GM12865 (cell line): ENCODE results near the gene LEMD1.

Source experiments
- DNase-seq: peaks from one replicate; pipeline ENCODE4 v3.0.0; 2010; ENCODE audit warnings: low read depth
- H3K4me3 ChIP-seq: 2 replicates; pipeline ENCODE4 v1.5.1; 2011; ENCODE audit warnings: mild to moderate bottlenecking, low read depth, low read length, control low read depth
- TF ChIP-seq, protein P1 (sequence below): IDR thresholded peaks from 2 replicates; pipeline ENCODE4 v1.5.1; 2011; ENCODE audit warnings: low read length, control low read depth, low read depth, inconsistent platforms; ENCODE audit not compliant: insufficient read depth; ENCODE audit errors: missing control alignments

LEMD1 gene

DNA sequence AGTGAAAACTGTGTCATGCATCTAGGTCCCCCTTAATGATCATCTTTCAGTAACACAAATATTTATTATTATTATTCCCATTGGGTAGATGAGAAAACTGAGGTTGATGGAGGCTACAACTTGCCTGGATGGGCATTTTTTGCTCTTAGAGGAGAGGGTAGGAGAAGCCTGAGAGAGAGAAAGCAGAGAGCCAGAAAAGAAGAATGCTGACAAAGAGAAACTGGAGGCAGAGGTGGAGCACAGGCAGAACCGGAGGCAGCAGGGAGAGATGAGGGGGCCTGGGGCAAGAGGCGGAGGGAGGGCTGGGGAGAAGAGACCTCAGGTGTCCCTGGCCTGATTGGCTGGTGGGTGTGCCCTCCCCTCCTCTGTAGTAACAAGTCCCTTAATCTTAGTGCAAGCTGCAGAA, 29.9 kb upstream of the LEMD1 start:
- TF ChIP-seq, protein P1, sequence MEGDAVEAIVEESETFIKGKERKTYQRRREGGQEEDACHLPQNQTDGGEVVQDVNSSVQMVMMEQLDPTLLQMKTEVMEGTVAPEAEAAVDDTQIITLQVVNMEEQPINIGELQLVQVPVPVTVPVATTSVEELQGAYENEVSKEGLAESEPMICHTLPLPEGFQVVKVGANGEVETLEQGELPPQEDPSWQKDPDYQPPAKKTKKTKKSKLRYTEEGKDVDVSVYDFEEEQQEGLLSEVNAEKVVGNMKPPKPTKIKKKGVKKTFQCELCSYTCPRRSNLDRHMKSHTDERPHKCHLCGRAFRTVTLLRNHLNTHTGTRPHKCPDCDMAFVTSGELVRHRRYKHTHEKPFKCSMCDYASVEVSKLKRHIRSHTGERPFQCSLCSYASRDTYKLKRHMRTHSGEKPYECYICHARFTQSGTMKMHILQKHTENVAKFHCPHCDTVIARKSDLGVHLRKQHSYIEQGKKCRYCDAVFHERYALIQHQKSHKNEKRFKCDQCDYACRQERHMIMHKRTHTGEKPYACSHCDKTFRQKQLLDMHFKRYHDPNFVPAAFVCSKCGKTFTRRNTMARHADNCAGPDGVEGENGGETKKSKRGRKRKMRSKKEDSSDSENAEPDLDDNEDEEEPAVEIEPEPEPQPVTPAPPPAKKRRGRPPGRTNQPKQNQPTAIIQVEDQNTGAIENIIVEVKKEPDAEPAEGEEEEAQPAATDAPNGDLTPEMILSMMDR: no peak
- no peak for DNase-seq
- H3K4me3 ChIP-seq: no peak overlapping the region

DNA sequence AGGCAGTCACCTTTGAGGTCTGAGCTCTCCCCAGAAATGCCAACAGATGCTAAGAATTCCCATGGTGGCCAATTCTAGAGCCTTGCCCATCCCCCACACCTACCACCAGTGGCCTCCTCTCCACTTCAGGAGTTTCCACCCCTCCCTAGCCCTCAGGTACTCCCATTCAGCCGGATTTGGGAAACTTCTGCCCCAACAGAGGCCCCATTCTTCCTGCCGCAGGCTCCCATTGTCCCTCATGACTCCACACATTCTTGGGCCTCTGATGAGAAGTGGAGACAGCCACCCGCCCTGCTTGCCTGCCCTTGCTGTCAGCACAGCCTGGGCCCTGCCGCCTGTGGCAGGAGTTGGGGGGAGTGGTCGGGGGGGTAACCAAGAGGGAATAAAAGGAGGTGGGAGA, 29.3 kb upstream of the LEMD1 start:
- H3K4me3 ChIP-seq: no peak overlapping the region
- TF ChIP-seq, protein P1: no peak
- DNase-seq: no peak

- DNase-seq: no peak
- TF ChIP-seq, protein P1: no peak
- no peak overlapping the region for H3K4me3 ChIP-seq
Observed at GRCh38 chr1:205450448-205450847, 28.6 kb upstream of the LEMD1 start.

DNA sequence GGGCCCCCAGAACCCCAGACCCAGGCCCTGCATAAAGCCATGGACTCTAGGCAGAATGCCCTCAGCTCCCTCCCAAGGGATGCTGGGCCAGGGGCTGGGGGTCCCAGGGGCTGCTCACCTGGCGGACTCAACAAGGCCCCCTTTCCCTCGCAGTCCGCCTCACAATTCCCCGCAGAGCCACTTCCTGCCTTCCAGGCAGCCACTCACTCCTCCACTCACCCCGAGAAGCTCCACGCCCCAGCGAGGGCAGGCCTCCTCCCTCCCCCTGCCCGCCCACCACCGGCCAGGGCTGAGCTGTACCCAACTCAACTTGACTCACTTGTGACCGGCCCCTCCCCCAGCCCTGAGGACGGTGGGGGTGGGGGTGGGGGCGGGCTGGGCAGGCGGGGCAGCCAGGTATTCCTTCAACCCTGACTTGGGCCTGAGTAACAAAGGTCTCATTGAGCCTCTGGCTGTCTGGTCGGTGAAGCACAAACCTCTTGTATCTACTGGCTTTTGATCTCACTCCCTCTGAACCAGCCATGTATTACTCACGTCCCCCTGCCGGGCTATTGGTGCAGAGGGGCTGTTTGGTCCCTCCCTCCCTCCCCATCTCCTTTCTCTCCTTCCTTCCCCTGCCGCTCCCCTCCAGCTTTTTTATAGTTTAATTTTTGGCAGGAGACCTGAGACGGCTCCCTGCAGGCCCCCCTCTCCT, 28.0 kb upstream of the LEMD1 start:
- peak; percentile 7 for DNase-seq
- H3K4me3 ChIP-seq: no peak overlapping the region
- TF ChIP-seq, protein P1: no peak

- no peak for DNase-seq
- H3K4me3 ChIP-seq: no peak overlapping the region
Observed at GRCh38 chr1:205449254-205449749, 27.4 kb upstream of the LEMD1 start.

DNA sequence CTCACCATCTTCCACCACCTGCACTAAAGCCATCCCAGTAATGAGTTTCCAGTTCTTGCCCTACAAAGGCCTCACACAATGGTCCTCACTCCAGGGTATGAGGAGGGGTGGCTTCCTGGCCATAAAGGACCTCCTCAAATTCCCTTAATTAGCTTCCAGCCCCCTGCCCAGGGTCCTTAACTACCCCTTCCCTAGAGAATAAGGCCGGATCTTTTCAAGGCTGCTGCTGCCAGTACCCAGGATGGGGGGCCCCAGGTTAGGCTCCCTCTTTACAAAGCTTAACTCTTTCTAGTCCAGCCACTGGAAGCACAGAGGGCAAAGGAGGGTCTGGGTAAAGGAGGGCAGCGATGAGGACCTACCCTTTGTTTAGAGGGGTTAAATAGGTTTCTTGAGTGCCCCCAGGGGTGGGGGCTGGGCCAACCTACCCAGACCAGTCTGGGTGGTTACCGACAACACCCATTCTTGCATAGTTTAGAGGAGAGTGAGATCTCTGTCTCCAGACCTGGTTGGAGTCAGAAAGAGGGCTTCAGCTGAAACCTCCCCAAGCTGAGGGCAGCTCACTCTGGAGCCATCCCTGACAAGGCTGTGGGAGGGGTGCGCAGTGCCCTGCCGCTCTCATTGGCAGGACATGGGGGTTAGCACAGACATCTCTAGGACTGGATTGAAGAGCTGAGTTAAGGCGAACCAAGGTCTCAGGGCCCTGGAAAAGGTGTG, 26.8 kb upstream of the LEMD1 start:
- TF ChIP-seq, protein P1: no peak
- no peak overlapping the region for H3K4me3 ChIP-seq
- DNase-seq: no peak

More at GRCh38 chr1:205449254-205449749, 27.4 kb upstream of the LEMD1 start:
- TF ChIP-seq, protein P1: no peak
